Vein endothelial cell (primary cell): Measurements from ENCODE around the gene COX15. TPM values are rescaled to one million over a fixed set of nuclear protein-coding genes. Genes with fewer than 3 reads are reported as not detected.

Experiments
- total RNA-seq: library from RNA; depleted of rRNA; stranded (reverse); fragments of >200 nt; gene quantifications from 2 replicates; pipeline ENCODE4 v1.2.3, GENCODE V29; 2012

The COX15 gene
- 36.9 and 37.4 TPM in 2 replicates for total RNA-seq

GRCh38 chr10:99732033-99732842 lies at the start of gene COX15, which contains the start of gene CUTC:
COX15 (minus strand) TSS chr10:99732127; CDS start chr10:99732049, 78 bp downstream.
CUTC (plus strand) TSS chr10:99732234; CDS start chr10:99732349, 115 bp downstream.

Other genes with a start within 250 kb of the COX15 start
- gene NKX2-3, start 199.2 kb downstream of the COX15 start, total RNA-seq: not detected in 2 replicates
- 10.8 and 13.4 TPM in 2 replicates for gene SLC25A28, start 111.7 kb downstream of the COX15 start, total RNA-seq
- gene ENTPD7, start 72.6 kb downstream of the COX15 start, total RNA-seq: 24.8 and 27.6 TPM in 2 replicates
- 15.8 and 18.0 TPM in 2 replicates for gene CUTC, start 107 bp upstream of the COX15 start, total RNA-seq
- 0.65 and 0.86 TPM in 2 replicates for gene ABCC2, start 50.5 kb upstream of the COX15 start, total RNA-seq